Endothelial cell of umbilical vein (primary cell): Measurements from ENCODE around the gene SHISA7. TPM values are rescaled to one million over a fixed set of nuclear protein-coding genes. Genes with fewer than 3 reads are reported as not detected.

ENCODE experiments used
- BruUV-seq: library from RNA; stranded (reverse); fragments of 400-500 nt; replicated peaks from 2 replicates; lab custom pipeline; 2021; lab: Mats Ljungman, UMichigan
- CTCF ChIA-PET: fragments of 300-600, 350-600 bp; sonication (Branson Sonifier 250); formaldehyde crosslinking; loops from one replicate; lab custom pipeline; 2021; ENCODE audit warnings: antibody characterized with exemption, inconsistent platforms; lab: Charles Lee
- POLR2A ChIA-PET: fragments of 300-600, 350-600 bp; sonication (Branson Sonifier 250); formaldehyde crosslinking; loops from one replicate; lab custom pipeline; 2021; ENCODE audit warnings: antibody characterized with exemption, inconsistent platforms; lab: Charles Lee
- DNase-seq: peaks from one replicate; pipeline ENCODE4 v3.0.0-alpha.2; 2011; ENCODE audit warnings: low read depth, low spot score
- FAIRE-seq: peaks from 2 replicates; lab custom pipeline; 2011; peaks lifted over from hg19 to GRCh38; lab: Jason Lieb, UNC
- H2AFZ ChIP-seq: 2 replicates; pipeline ENCODE4 v1.6.0; 2012; ENCODE audit warnings: low read depth, low read length, control low read depth, inconsistent platforms
- H3K27ac ChIP-seq: 2 replicates; pipeline ENCODE4 v1.5.1; 2011; ENCODE audit warnings: low read depth, mild to moderate bottlenecking, control low read depth, low read length, moderate library complexity; ENCODE audit not compliant: insufficient read depth
- H3K27me3 ChIP-seq, 2 experiments: 2 replicates each; pipeline versions ENCODE4 v1.6.0 to v1.6.1; 2011; ENCODE audit warnings: low read length in 2 of 2, mixed read lengths in 1 of 2; ENCODE audit not compliant: control insufficient read depth in 2 of 2, insufficient read depth in 2 of 2
- H3K36me3 ChIP-seq, 2 experiments: 2 replicates in 1 of 2; 3 replicates in 1 of 2; pipeline ENCODE4 v1.5.1; 2011; ENCODE audit warnings: low read length in 2 of 2, mild to moderate bottlenecking in 1 of 2, moderate library complexity in 1 of 2; ENCODE audit not compliant: control insufficient read depth in 2 of 2, insufficient read depth in 2 of 2; ENCODE audit errors: extremely low read depth in 1 of 2
- H3K4me1 ChIP-seq: 3 replicates; pipeline ENCODE4 v1.5.1; 2011; ENCODE audit warnings: mild to moderate bottlenecking, low read length; ENCODE audit not compliant: control insufficient read depth, insufficient read depth; ENCODE audit errors: extremely low read depth
- H3K4me2 ChIP-seq: 2 replicates; pipeline ENCODE4 v1.6.1; 2011; ENCODE audit warnings: low read length, control low read depth, mixed read lengths; ENCODE audit not compliant: insufficient read depth
- H3K4me3 ChIP-seq, 3 experiments: fragments of 200-600 bp in 1 of 3; sonication (generic), shearing (Covaris generic) in 1 of 3; replicated peaks in 1 of 3; 2 replicates each; pipeline ENCODE4 v1.5.1; 2011 to 2016; ENCODE audit warnings: control low read depth in 3 of 3, low read length in 3 of 3, mild to moderate bottlenecking in 2 of 3, inconsistent platforms in 1 of 3, low read depth in 1 of 3, moderate library complexity in 1 of 3; ENCODE audit not compliant: insufficient read depth in 1 of 3
- H3K79me2 ChIP-seq: 2 replicates; pipeline ENCODE4 v1.6.0; 2012; ENCODE audit warnings: low read length, inconsistent platforms; ENCODE audit not compliant: control insufficient read depth, insufficient read depth
- H3K9ac ChIP-seq: replicated peaks from 2 replicates; pipeline ENCODE3; 2011; ENCODE audit warnings: low read length, control low read depth; ENCODE audit not compliant: insufficient read depth; ENCODE audit errors: extremely low read depth
- H3K9me1 ChIP-seq: replicated peaks from 3 replicates; pipeline ENCODE4 v1.6.0; 2011; ENCODE audit warnings: mild to moderate bottlenecking, low read length; ENCODE audit not compliant: control insufficient read depth, insufficient read depth; ENCODE audit errors: extremely low read depth
- H3K9me3 ChIP-seq: replicated peaks from 2 replicates; pipeline ENCODE4 v1.5.1; 2012; ENCODE audit warnings: low read length, inconsistent platforms; ENCODE audit not compliant: control insufficient read depth, insufficient read depth
- H4K20me1 ChIP-seq: replicated peaks from 2 replicates; pipeline ENCODE3; 2011; ENCODE audit warnings: mild to moderate bottlenecking, low read length; ENCODE audit not compliant: control insufficient read depth, insufficient read depth; ENCODE audit errors: extremely low read depth
- CTCF ChIP-seq, 2 donors: IDR thresholded peaks; 1 replicate in 1 of 2; 2 replicates in 1 of 2; pipeline ENCODE4 v1.5.1; 2011; ENCODE audit warnings: low read length in 2 of 2, mild to moderate bottlenecking in 2 of 2, moderate library complexity in 2 of 2, control low read depth in 1 of 2, inconsistent platforms in 1 of 2, low read depth in 1 of 2; ENCODE audit not compliant: insufficient read depth in 1 of 2; ENCODE audit errors: extremely low read depth in 1 of 2
- FOS ChIP-seq: IDR thresholded peaks from 2 replicates; pipeline ENCODE4 v1.6.1; 2011; ENCODE audit warnings: mild to moderate bottlenecking, low read length, moderate library complexity, borderline replicate concordance; ENCODE audit not compliant: insufficient read depth
- GATA2 ChIP-seq: IDR thresholded peaks from 2 replicates; pipeline ENCODE4 v1.7.0; 2011; ENCODE audit warnings: low read depth, mild to moderate bottlenecking, moderate library complexity, mixed read lengths, low read length; ENCODE audit not compliant: insufficient read length, insufficient read depth
- JUN ChIP-seq: IDR thresholded peaks from 2 replicates; pipeline ENCODE4 v1.6.1; 2011; ENCODE audit warnings: borderline replicate concordance, low read depth; ENCODE audit not compliant: insufficient read length, insufficient read depth
- dilution Hi-C: fragments of 300-500 bp; cut with MboI; formaldehyde crosslinking; loops from one replicate; pipeline ENCODE4 v1.15.0; 2019; ENCODE audit warnings: low sequenced_read_pairs; ENCODE audit not compliant: extremely low pct_ligation_motif_present
- intact Hi-C: fragments of 100-400 bp; cut with micrococcal nuclease; formaldehyde crosslinking; loops from one replicate; pipeline ENCODE4 v1.10.0; 2022
- polyA plus RNA-seq, 4 experiments: library from polyadenylated mRNA; depleted of rRNA in 3 of 4; stranded (reverse) in 3 of 4; unstranded in 1 of 4; fragments of >200 nt; gene quantifications; 2 replicates each; pipeline versions ENCODE4 v1.2.1 to v1.2.3, GENCODE V29; 2011 to 2012; ENCODE audit warnings: missing spikeins in 1 of 4
- total RNA-seq: library from RNA; stranded (reverse); gene quantifications from 2 replicates; pipeline ENCODE4 v1.2.3, GENCODE V29; 2021

The SHISA7 gene
- total and polyA plus RNA-seq, 2 donors (not counting 3 experiments of a cell fraction or from before 2014, with no cell fraction given) = not detected

- FAIRE-seq (peak; percentile 24), DNase-seq (no peak)
- Histone ChIP-seq H4K20me1 (no peaks in the 10 kb centered on the region), H3K9me3 (no peaks in the 10 kb centered on the region), H3K79me2 (peaks cover 53% of the 10 kb centered on the region), H3K27ac (no peak overlapping the region), H3K4me1 (peaks cover 13% of the 10 kb centered on the region), H3K9ac (peak overlapping the region; percentile 93), H3K4me3 (peak overlapping the region; percentile 63 to 90 (median 84)), H3K27me3 (no peaks in the 10 kb centered on the region), H3K36me3 (peaks cover 14 to 17% of the 10 kb centered on the region in 2 experiments), H3K9me1 (no peaks in the 10 kb centered on the region), H2AFZ (no peak overlapping the region), H3K4me2 (peak overlapping the region; percentile 59)
- dilution Hi-C loops = no loop called here
- no peak for TF ChIP-seq GATA2
- TF ChIP-seq CTCF (IDR thresholded peaks at IDR 0.05; ENCODE audit: extremely low read depth in 1 of 2, insufficient read depth in 1 of 2, low read depth in 1 of 2, low read length in 2 of 2) = no peak
- TF ChIP-seq FOS = no peak
- TF ChIP-seq JUN = no peak
- POLR2A ChIA-PET = interaction anchor here (1.1 to 2.0 kb wide), 2 partner anchors 20 to 22 kb away, joined by 3 to 11 read pairs; partner anchors contain the start of gene TMEM238
- CTCF ChIA-PET = interaction anchor here (0.7 to 1.6 kb wide), 5 partner anchors 9 to 105 kb away, joined by 3 to 4 read pairs (median 3); partner anchors contain the start of genes KMT5C and TMEM238
- intact Hi-C loops = no loop called here
- BruUV-seq = no TSS peak
Measured at GRCh38 chr19:55406091-55406825, 36.8 kb downstream of the SHISA7 start.
